K562 (cell line): Measurements from ENCODE around the gene KLK15. TPM values are rescaled to one million over a fixed set of nuclear protein-coding genes. Genes with fewer than 3 reads are reported as not detected.

Experiments
- EWSR1 ChIP-seq: fragments of 450-650 bp; IDR thresholded peaks from 2 replicates; pipeline ENCODE4 v1.6.1; 2018; ENCODE audit warnings: borderline replicate concordance, mild to moderate bottlenecking, low read depth, moderate library complexity; ENCODE audit not compliant: partially characterized antibody
- GTF2B ChIP-seq: IDR thresholded peaks from 2 replicates; pipeline ENCODE4 v1.6.1; 2011; ENCODE audit not compliant: insufficient read length; ENCODE audit errors: extremely low read depth
- HMGN3 ChIP-seq: IDR thresholded peaks from 2 replicates; pipeline ENCODE4 v1.6.1; 2011; ENCODE audit warnings: borderline replicate concordance, low read depth, mild to moderate bottlenecking, mixed read lengths, low read length; ENCODE audit not compliant: insufficient read length; ENCODE audit errors: extremely low read depth
- KLF1 ChIP-seq: fragments of 450-650 bp; IDR thresholded peaks from 2 replicates; pipeline ENCODE4 v1.6.1; 2016; ENCODE audit warnings: missing genetic modification characterization, missing compliant biosample characterization
- NFIC ChIP-seq: fragments of 450-650 bp; IDR thresholded peaks from 2 replicates; pipeline ENCODE4 v1.6.1; 2017; ENCODE audit warnings: mild to moderate bottlenecking, inconsistent platforms
- POLR2AphosphoS5 ChIP-seq: IDR thresholded peaks from 2 replicates; pipeline ENCODE4 v1.6.1; 2011; ENCODE audit warnings: mild to moderate bottlenecking, low read depth, low read length, moderate library complexity; ENCODE audit not compliant: control insufficient read depth, insufficient read depth
- SRF ChIP-seq, 2 experiments: fragments of 250-450, 450-650 bp in 1 of 2; sonication (Bioruptor Pico) in 1 of 2; sonication (generic) in 1 of 2; formaldehyde crosslinking; IDR thresholded peaks; 2 replicates each; pipeline versions ENCODE4 v1.5.0 to v1.5.1; 2020 to 2022; ENCODE audit warnings: mild to moderate bottlenecking in 1 of 2, missing genetic modification reagents in 1 of 2
- ZNF239 ChIP-seq: fragments of 250-450 bp; sonication (Bioruptor Pico); IDR thresholded peaks from 2 replicates; pipeline ENCODE4 v1.4.0; 2020; ENCODE audit warnings: mild to moderate bottlenecking
- ZNF263 ChIP-seq: sonication (generic); formaldehyde crosslinking; IDR thresholded peaks from 2 replicates; pipeline ENCODE4 v1.8.0; 2022; ENCODE audit warnings: mild to moderate bottlenecking, missing genetic modification reagents, borderline replicate concordance
- ZNF445 ChIP-seq: fragments of 250-450 bp; sonication (Bioruptor Pico); IDR thresholded peaks from 2 replicates; pipeline ENCODE4 v1.4.0; 2020; ENCODE audit warnings: low read depth, mild to moderate bottlenecking, moderate library complexity
- ZNF76 ChIP-seq: fragments of 250-450 bp; sonication (Bioruptor Pico); IDR thresholded peaks from 2 replicates; pipeline ENCODE4 v1.4.0; 2020; ENCODE audit warnings: mild to moderate bottlenecking, moderate library complexity, borderline replicate concordance
- ZNF77 ChIP-seq: fragments of 250-450 bp; sonication (Bioruptor Pico); IDR thresholded peaks from 2 replicates; pipeline ENCODE4 v1.5.0; 2020
- polyA plus RNA-seq, 8 experiments: library from polyadenylated mRNA; depleted of rRNA in 4 of 8; stranded (reverse) in 5 of 8; unstranded in 3 of 8; fragments of >200 nt; fragmentation: Nextera tagmentation in 2 of 8; fragmentation: Illumina TruSeq in 1 of 8; extraction: Ambion mirVana in 2 of 8; extraction: Trizol in 1 of 8; gene quantifications; 2 replicates each; pipeline versions ENCODE4 v1.2.1 to v1.2.3, GENCODE V29; 2011 to 2014; ENCODE audit warnings: inconsistent platforms in 1 of 8, missing spikeins in 1 of 8
- total RNA-seq, 7 experiments: library from RNA; depleted of rRNA in 6 of 7; stranded (reverse); fragments of >200 nt in 6 of 7; fragmentation: Illumina TruSeq in 2 of 7; extraction: Trizol in 2 of 7; gene quantifications; 2 replicates each; pipeline versions ENCODE4 v1.2.1 to v1.2.3, GENCODE V29; 2011 to 2021; ENCODE audit warnings: low replicate concordance in 1 of 7
- TF ChIP-seq, protein P1 (sequence below): sonication (generic); formaldehyde crosslinking; IDR thresholded peaks from 2 replicates; pipeline ENCODE4 v1.8.1; 2023; ENCODE audit warnings: missing genetic modification reagents, mild to moderate bottlenecking, borderline replicate concordance
- TF ChIP-seq, protein P2 (sequence below), 3 experiments: IDR thresholded peaks in 2 of 3; conservative IDR thresholded peaks in 1 of 3; 2 replicates each; pipeline ENCODE4 v1.5.1; 2011 to 2012; ENCODE audit warnings: low read length in 3 of 3, mild to moderate bottlenecking in 3 of 3, control low read depth in 2 of 3, improper control_type of control experiment in 1 of 3, inconsistent platforms in 1 of 3, low read depth in 1 of 3, mixed read lengths in 1 of 3, moderate library complexity in 1 of 3; ENCODE audit not compliant: insufficient read depth in 2 of 3
- TF ChIP-seq, protein P3 (sequence below): sonication (generic); formaldehyde crosslinking; IDR thresholded peaks from 2 replicates; pipeline ENCODE4 v1.8.0; 2022; ENCODE audit warnings: missing genetic modification reagents, mild to moderate bottlenecking, moderate library complexity, borderline replicate concordance
- TF ChIP-seq, protein P4 (sequence below): fragments of 450-650 bp; IDR thresholded peaks from 2 replicates; pipeline ENCODE4 v1.6.1; 2016; ENCODE audit warnings: borderline replicate concordance

KLK15 gene
- total and polyA plus RNA-seq, 9 of the 15 experiments (the other 6 are each of a cell fraction or from before 2014, with no cell fraction given): not detected

DNA sequence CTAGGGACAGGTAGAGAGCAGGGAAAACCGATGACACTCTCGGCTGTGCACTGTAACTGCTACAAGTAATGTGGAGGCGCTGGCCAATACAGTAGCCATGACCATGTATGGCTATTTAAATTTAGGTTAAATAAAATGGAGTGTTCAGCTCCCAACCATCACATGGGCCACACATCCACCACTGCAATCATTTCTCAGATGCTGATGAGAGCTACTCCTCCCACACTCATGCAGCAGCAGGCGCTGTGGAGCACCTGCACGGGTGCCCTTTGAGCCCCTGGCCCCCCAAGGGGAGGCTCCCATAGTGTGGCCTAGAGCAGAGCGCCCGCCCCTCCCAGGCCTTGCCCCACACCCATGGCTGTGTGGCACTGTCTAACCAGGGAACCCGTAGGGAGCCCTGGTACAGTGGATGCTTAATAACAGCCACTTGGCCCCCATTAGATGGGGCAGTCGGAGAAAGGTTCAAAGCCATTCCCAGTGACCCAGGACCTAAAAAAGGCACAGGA lies 37.2 kb downstream of the KLK15 start (continued):
- TF ChIP-seq HMGN3: peak; percentile 61
- TF ChIP-seq ZNF263 (CRISPR knock-in tag): 0 out of 2 replicates have a peak, but pooled peaks have one; percentile 37
- TF ChIP-seq, protein P1, sequence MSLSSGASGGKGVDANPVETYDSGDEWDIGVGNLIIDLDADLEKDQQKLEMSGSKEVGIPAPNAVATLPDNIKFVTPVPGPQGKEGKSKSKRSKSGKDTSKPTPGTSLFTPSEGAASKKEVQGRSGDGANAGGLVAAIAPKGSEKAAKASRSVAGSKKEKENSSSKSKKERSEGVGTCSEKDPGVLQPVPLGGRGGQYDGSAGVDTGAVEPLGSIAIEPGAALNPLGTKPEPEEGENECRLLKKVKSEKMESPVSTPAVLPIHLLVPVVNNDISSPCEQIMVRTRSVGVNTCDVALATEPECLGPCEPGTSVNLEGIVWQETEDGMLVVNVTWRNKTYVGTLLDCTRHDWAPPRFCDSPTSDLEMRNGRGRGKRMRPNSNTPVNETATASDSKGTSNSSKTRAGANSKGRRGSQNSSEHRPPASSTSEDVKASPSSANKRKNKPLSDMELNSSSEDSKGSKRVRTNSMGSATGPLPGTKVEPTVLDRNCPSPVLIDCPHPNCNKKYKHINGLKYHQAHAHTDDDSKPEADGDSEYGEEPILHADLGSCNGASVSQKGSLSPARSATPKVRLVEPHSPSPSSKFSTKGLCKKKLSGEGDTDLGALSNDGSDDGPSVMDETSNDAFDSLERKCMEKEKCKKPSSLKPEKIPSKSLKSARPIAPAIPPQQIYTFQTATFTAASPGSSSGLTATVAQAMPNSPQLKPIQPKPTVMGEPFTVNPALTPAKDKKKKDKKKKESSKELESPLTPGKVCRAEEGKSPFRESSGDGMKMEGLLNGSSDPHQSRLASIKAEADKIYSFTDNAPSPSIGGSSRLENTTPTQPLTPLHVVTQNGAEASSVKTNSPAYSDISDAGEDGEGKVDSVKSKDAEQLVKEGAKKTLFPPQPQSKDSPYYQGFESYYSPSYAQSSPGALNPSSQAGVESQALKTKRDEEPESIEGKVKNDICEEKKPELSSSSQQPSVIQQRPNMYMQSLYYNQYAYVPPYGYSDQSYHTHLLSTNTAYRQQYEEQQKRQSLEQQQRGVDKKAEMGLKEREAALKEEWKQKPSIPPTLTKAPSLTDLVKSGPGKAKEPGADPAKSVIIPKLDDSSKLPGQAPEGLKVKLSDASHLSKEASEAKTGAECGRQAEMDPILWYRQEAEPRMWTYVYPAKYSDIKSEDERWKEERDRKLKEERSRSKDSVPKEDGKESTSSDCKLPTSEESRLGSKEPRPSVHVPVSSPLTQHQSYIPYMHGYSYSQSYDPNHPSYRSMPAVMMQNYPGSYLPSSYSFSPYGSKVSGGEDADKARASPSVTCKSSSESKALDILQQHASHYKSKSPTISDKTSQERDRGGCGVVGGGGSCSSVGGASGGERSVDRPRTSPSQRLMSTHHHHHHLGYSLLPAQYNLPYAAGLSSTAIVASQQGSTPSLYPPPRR (CRISPR knock-in tag): no peak
- TF ChIP-seq POLR2AphosphoS5: 0 out of 2 replicates have a peak, but pooled peaks have one; percentile 74
- peak; percentile 43 for TF ChIP-seq EWSR1
- no peak for TF ChIP-seq ZNF239
- peak; percentile 15; the same call in 1 of the 2 replicates for TF ChIP-seq ZNF445 (CRISPR knock-in tag)
- TF ChIP-seq NFIC: peak; percentile 3; the same call in 1 of the 2 replicates
- no peak for TF ChIP-seq ZNF77
- no peak for TF ChIP-seq GTF2B
- TF ChIP-seq ZNF76 (CRISPR knock-in tag): no peak
- peak in 1 of 2 experiments; percentile 61; a peak in 3 of 4 replicates for TF ChIP-seq SRF (CRISPR knock-in tag; IDR thresholded peaks at IDR 0.05)
- TF ChIP-seq, protein P2, sequence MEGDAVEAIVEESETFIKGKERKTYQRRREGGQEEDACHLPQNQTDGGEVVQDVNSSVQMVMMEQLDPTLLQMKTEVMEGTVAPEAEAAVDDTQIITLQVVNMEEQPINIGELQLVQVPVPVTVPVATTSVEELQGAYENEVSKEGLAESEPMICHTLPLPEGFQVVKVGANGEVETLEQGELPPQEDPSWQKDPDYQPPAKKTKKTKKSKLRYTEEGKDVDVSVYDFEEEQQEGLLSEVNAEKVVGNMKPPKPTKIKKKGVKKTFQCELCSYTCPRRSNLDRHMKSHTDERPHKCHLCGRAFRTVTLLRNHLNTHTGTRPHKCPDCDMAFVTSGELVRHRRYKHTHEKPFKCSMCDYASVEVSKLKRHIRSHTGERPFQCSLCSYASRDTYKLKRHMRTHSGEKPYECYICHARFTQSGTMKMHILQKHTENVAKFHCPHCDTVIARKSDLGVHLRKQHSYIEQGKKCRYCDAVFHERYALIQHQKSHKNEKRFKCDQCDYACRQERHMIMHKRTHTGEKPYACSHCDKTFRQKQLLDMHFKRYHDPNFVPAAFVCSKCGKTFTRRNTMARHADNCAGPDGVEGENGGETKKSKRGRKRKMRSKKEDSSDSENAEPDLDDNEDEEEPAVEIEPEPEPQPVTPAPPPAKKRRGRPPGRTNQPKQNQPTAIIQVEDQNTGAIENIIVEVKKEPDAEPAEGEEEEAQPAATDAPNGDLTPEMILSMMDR (IDR thresholded peaks at IDR 0.05 in 2 of 3, conservative IDR thresholded peaks at IDR 0.05 in 1 of 3; ENCODE audit: insufficient read depth in 2 of 3, low read depth in 1 of 3, low read length in 3 of 3): peak; percentile 44 to 51 (median 45); a peak in 5 of 6 replicates
- TF ChIP-seq, protein P3, sequence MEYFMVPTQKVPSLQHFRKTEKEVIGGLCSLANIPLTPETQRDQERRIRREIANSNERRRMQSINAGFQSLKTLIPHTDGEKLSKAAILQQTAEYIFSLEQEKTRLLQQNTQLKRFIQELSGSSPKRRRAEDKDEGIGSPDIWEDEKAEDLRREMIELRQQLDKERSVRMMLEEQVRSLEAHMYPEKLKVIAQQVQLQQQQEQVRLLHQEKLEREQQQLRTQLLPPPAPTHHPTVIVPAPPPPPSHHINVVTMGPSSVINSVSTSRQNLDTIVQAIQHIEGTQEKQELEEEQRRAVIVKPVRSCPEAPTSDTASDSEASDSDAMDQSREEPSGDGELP: peak; percentile 29; the same call in 1 of the 2 replicates
- TF ChIP-seq KLF1 (tag): no peak
- TF ChIP-seq, protein P4, sequence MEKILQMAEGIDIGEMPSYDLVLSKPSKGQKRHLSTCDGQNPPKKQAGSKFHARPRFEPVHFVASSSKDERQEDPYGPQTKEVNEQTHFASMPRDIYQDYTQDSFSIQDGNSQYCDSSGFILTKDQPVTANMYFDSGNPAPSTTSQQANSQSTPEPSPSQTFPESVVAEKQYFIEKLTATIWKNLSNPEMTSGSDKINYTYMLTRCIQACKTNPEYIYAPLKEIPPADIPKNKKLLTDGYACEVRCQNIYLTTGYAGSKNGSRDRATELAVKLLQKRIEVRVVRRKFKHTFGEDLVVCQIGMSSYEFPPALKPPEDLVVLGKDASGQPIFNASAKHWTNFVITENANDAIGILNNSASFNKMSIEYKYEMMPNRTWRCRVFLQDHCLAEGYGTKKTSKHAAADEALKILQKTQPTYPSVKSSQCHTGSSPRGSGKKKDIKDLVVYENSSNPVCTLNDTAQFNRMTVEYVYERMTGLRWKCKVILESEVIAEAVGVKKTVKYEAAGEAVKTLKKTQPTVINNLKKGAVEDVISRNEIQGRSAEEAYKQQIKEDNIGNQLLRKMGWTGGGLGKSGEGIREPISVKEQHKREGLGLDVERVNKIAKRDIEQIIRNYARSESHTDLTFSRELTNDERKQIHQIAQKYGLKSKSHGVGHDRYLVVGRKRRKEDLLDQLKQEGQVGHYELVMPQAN: no peak
